OCI-LY3 (cell line): ENCODE results near the gene ARMC3.

ENCODE experiments used
- H2AFZ ChIP-seq: fragments of 200-600, 300-600 bp; shearing (Covaris generic); 2 replicates; pipeline ENCODE4 v1.6.0; 2014; ENCODE audit warnings: antibody characterized with exemption, low read depth, low read length
- H3K27ac ChIP-seq: fragments of 200-600, 300-600 bp; sonication (generic); 2 replicates; pipeline ENCODE4 v1.5.1; 2014; ENCODE audit warnings: mild to moderate bottlenecking, low read length, moderate library complexity, mixed read lengths
- H3K27me3 ChIP-seq: fragments of 200-600, 300-600 bp; sonication (generic); 2 replicates; pipeline ENCODE4 v1.6.1; 2014; ENCODE audit warnings: low read depth, low read length, mixed read lengths
- H3K36me3 ChIP-seq: fragments of 200-600, 300-600 bp; sonication (generic); replicated peaks from 2 replicates; pipeline ENCODE3; 2014; ENCODE audit warnings: low read depth, low read length, mixed read lengths
- H3K4me1 ChIP-seq: fragments of 300-600, 200-600 bp; sonication (generic); 2 replicates; pipeline ENCODE4 v1.6.1; 2014; ENCODE audit warnings: low read length, mixed read lengths
- H3K4me2 ChIP-seq: fragments of 200-600, 300-600 bp; sonication (generic); 2 replicates; pipeline ENCODE4 v1.6.1; 2014; ENCODE audit warnings: low read length, mixed read lengths
- H3K4me3 ChIP-seq: fragments of 300-600, 200-600 bp; sonication (generic); 2 replicates; pipeline ENCODE4 v1.5.1; 2014; ENCODE audit warnings: antibody characterized with exemption, mild to moderate bottlenecking, low read length, moderate library complexity
- H3K79me2 ChIP-seq: fragments of 300-600, 200-600 bp; shearing (Covaris generic); 2 replicates; pipeline ENCODE4 v1.6.1; 2014; ENCODE audit warnings: mild to moderate bottlenecking, low read length, mixed read lengths
- H3K9ac ChIP-seq: fragments of 300-600, 200-600 bp; shearing (Covaris generic); 2 replicates; pipeline ENCODE4 v1.6.0; 2014; ENCODE audit warnings: mild to moderate bottlenecking, low read length, moderate library complexity
- H3K9me3 ChIP-seq: fragments of 200-600, 300-600 bp; shearing (Covaris generic); 2 replicates; pipeline ENCODE4 v1.6.1; 2014; ENCODE audit warnings: low read length, mixed read lengths; ENCODE audit not compliant: insufficient read depth
- H4K20me1 ChIP-seq: fragments of 200-600, 300-600 bp; sonication (generic); 2 replicates; pipeline ENCODE4 v1.6.1; 2016; ENCODE audit warnings: low read length, mixed read lengths; ENCODE audit not compliant: insufficient read depth
- CTCF ChIP-seq: fragments of 200-600, 300-600 bp; sonication (generic); IDR thresholded peaks from 2 replicates; pipeline ENCODE4 v1.5.1; 2014; ENCODE audit warnings: antibody characterized with exemption, low read length, low read depth
- EZH2phosphoT487 ChIP-seq: fragments of 200-600 bp; shearing (Covaris generic); IDR thresholded peaks from 2 replicates; pipeline ENCODE4 v1.6.1; 2018; ENCODE audit warnings: antibody characterized with exemption, mixed run types, low read depth

ARMC3 gene

GRCh38 chr10:22976534-22976933, 48.7 kb downstream of the ARMC3 start:
- TF ChIP-seq CTCF = no peak
- no peak for TF ChIP-seq EZH2phosphoT487
- H3K4me3 ChIP-seq = no peak overlapping the region
- H3K36me3 ChIP-seq = no peaks in the 10 kb centered on the region
- H3K79me2 ChIP-seq = no peaks in the 10 kb centered on the region
- H3K9ac ChIP-seq = no peak overlapping the region
- 0 out of 2 replicates have a peak, but pooled peaks cover 3% of the 10 kb centered on the region for H3K4me1 ChIP-seq
- H3K27ac ChIP-seq = no peak overlapping the region
- no peaks in the 10 kb centered on the region for H4K20me1 ChIP-seq
- no peaks in the 10 kb centered on the region for H3K9me3 ChIP-seq
- no peak overlapping the region for H3K4me2 ChIP-seq
- H3K27me3 ChIP-seq = peaks cover 14% of the 10 kb centered on the region
- no peak overlapping the region for H2AFZ ChIP-seq

- Histone ChIP-seq H3K4me2 (no peak overlapping the region), H3K36me3 (no peaks in the 10 kb centered on the region), H3K27me3 (peaks cover 23% of the 10 kb centered on the region), H3K4me3 (no peak overlapping the region), H3K9ac (no peak overlapping the region), H3K9me3 (no peaks in the 10 kb centered on the region), H3K4me1 (no peaks in the 10 kb centered on the region), H4K20me1 (no peaks in the 10 kb centered on the region), H3K79me2 (no peaks in the 10 kb centered on the region), H3K27ac (no peak overlapping the region), H2AFZ (no peak overlapping the region)
- TF ChIP-seq EZH2phosphoT487 (no peak), CTCF (no peak)
Observed at GRCh38 chr10:22977751-22978150, 49.9 kb downstream of the ARMC3 start.

- no peaks in the 10 kb centered on the region for H3K36me3 ChIP-seq
- H3K9ac ChIP-seq = no peak overlapping the region
- H4K20me1 ChIP-seq = no peaks in the 10 kb centered on the region
- H3K4me3 ChIP-seq = no peak overlapping the region
- H3K27me3 ChIP-seq = peaks cover 26% of the 10 kb centered on the region
- H3K79me2 ChIP-seq = no peaks in the 10 kb centered on the region
- no peak overlapping the region for H3K4me2 ChIP-seq
- no peaks in the 10 kb centered on the region for H3K4me1 ChIP-seq
- no peak for TF ChIP-seq EZH2phosphoT487
- no peak for TF ChIP-seq CTCF
- no peak overlapping the region for H3K27ac ChIP-seq
- H2AFZ ChIP-seq = no peak overlapping the region
- H3K9me3 ChIP-seq = no peaks in the 10 kb centered on the region
Observed at GRCh38 chr10:22978287-22978686, 50.4 kb downstream of the ARMC3 start.

GRCh38 chr10:22978918-22979317, 51.1 kb downstream of the ARMC3 start:
- no peaks in the 10 kb centered on the region for H3K79me2 ChIP-seq
- H3K27ac ChIP-seq = no peak overlapping the region
- peaks cover 26% of the 10 kb centered on the region for H3K27me3 ChIP-seq
- no peak overlapping the region for H3K4me3 ChIP-seq
- H3K9ac ChIP-seq = no peak overlapping the region
- no peaks in the 10 kb centered on the region for H3K9me3 ChIP-seq
- H4K20me1 ChIP-seq = no peaks in the 10 kb centered on the region
- no peaks in the 10 kb centered on the region for H3K4me1 ChIP-seq
- H3K36me3 ChIP-seq = no peaks in the 10 kb centered on the region
- H2AFZ ChIP-seq = no peak overlapping the region
- TF ChIP-seq CTCF (no peak), EZH2phosphoT487 (no peak)
- H3K4me2 ChIP-seq = no peak overlapping the region
